OCI-LY3 (cell line): ENCODE results near the gene SOWAHD.

ENCODE experiments used
- CTCF ChIP-seq: fragments of 200-600, 300-600 bp; sonication (generic); IDR thresholded peaks from 2 replicates; pipeline ENCODE4 v1.5.1; 2014; ENCODE audit warnings: antibody characterized with exemption, low read length, low read depth
- EZH2phosphoT487 ChIP-seq: fragments of 200-600 bp; shearing (Covaris generic); IDR thresholded peaks from 2 replicates; pipeline ENCODE4 v1.6.1; 2018; ENCODE audit warnings: antibody characterized with exemption, mixed run types, low read depth

- TF ChIP-seq CTCF: no peak
- TF ChIP-seq EZH2phosphoT487: no peak
These were observed 17.3 kb downstream of the SOWAHD start for GRCh38 chrX:119775517-119776238.
